Ureter (tissue), 1 donor: ENCODE data around the gene PUM1. TPM values are rescaled to one million over a fixed set of nuclear protein-coding genes. Genes with fewer than 3 reads are reported as not detected.
"Not testable (repeated sequence)": the region's sequence is repeated elsewhere in the genome, so short reads cannot be mapped to it uniquely, and the experiment has no call there.

Source experiments
- DNase-seq: peaks from one replicate; pipeline ENCODE4 v3.0.0-alpha.2; 2020; ENCODE audit warnings: low spot score
- total RNA-seq: library from RNA; stranded (reverse); gene quantifications from one replicate; pipeline ENCODE4 v1.2.4, GENCODE V29; 2023
- donor health status: DM: yes; HTN: yes; CAD: no.

The PUM1 gene
- total RNA-seq, 1 donor from 2014 or later = 174 TPM

GRCh38 chr1:30964706-30965105, 100.8 kb downstream of the PUM1 start:
- no peak for DNase-seq

- DNase-seq = no peak
Measured at GRCh38 chr1:30962609-30963508, 102.7 kb downstream of the PUM1 start.

GRCh38 chr1:30957560-30958222, 107.8 kb downstream of the PUM1 start:
- no peak for DNase-seq

- no peak for DNase-seq
Measured at GRCh38 chr1:30955448-30956015, 110.0 kb downstream of the PUM1 start.

GRCh38 chr1:30953685-30954084, 111.8 kb downstream of the PUM1 start:
- DNase-seq = no peak

- no peak for DNase-seq
Measured at GRCh38 chr1:30952098-30952497, 113.4 kb downstream of the PUM1 start.

GRCh38 chr1:30950700-30951099, 114.8 kb downstream of the PUM1 start:
- no peak for DNase-seq

- no peak for DNase-seq
Measured at GRCh38 chr1:30950053-30950452, 115.5 kb downstream of the PUM1 start.

GRCh38 chr1:30949487-30949838, 116.1 kb downstream of the PUM1 start:
- DNase-seq = not testable (repeated sequence)

- not testable (repeated sequence) for DNase-seq
Measured at GRCh38 chr1:30948813-30949486, 116.6 kb downstream of the PUM1 start.

GRCh38 chr1:30948278-30948677, 117.2 kb downstream of the PUM1 start:
- no peak for DNase-seq

GRCh38 chr1:30947212-30947611, 118.3 kb downstream of the PUM1 start:
- DNase-seq = no peak

GRCh38 chr1:30942326-30942963, 123.1 kb downstream of the PUM1 start:
- no peak for DNase-seq

- DNase-seq = no peak
Measured at GRCh38 chr1:30940541-30940940, 125.0 kb downstream of the PUM1 start.

GRCh38 chr1:30936541-30937171, 128.9 kb downstream of the PUM1 start:
- no peak for DNase-seq

GRCh38 chr1:30935758-30936157, 129.8 kb downstream of the PUM1 start:
- not testable (repeated sequence) for DNase-seq

- no peak for DNase-seq
Measured at GRCh38 chr1:30934613-30935012, 130.9 kb downstream of the PUM1 start.

GRCh38 chr1:30933874-30934252, 131.7 kb downstream of the PUM1 start:
- no peak for DNase-seq

- DNase-seq = no peak
Measured at GRCh38 chr1:30930631-30931173, 134.8 kb downstream of the PUM1 start.

GRCh38 chr1:30929944-30930525, 135.5 kb downstream of the PUM1 start:
- DNase-seq = no peak
